ENCODE data around the gene ZBBX.

DNA sequence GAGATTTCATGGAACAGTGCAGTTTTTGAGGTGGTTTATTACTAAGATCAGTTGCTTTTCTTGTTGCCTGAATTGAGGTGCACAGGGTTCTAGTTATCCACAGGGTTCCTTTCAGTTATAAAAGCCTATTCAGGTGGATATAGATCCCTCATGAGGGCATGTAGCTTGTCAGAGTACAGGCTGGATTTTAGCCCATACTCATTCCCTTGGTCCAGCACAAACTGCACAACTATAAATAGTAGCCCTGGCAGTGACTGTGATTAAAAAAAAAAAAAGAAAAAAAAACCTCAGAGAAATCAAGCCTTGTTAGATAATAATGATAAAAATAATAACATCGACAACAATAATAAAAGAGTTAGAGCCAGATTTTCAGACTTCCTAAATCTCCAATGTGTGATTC is 154.3 kb downstream of the ZBBX start:
- TF ChIP-seq POLR2AphosphoS5 (IDR thresholded peaks at IDR 0.05) (no peak), EZH2 (IDR thresholded peaks at IDR 0.05; ENCODE audit: borderline replicate concordance, insufficient read depth, low read length, poor library complexity, severe bottlenecking) (no peak)
- TF ChIP-seq, protein P1, sequence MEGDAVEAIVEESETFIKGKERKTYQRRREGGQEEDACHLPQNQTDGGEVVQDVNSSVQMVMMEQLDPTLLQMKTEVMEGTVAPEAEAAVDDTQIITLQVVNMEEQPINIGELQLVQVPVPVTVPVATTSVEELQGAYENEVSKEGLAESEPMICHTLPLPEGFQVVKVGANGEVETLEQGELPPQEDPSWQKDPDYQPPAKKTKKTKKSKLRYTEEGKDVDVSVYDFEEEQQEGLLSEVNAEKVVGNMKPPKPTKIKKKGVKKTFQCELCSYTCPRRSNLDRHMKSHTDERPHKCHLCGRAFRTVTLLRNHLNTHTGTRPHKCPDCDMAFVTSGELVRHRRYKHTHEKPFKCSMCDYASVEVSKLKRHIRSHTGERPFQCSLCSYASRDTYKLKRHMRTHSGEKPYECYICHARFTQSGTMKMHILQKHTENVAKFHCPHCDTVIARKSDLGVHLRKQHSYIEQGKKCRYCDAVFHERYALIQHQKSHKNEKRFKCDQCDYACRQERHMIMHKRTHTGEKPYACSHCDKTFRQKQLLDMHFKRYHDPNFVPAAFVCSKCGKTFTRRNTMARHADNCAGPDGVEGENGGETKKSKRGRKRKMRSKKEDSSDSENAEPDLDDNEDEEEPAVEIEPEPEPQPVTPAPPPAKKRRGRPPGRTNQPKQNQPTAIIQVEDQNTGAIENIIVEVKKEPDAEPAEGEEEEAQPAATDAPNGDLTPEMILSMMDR (IDR thresholded peaks at IDR 0.05; ENCODE audit: poor library complexity, severe bottlenecking): no peak
